Measurements from ENCODE around the gene TIMP2.

Gene TIMP2

DNA sequence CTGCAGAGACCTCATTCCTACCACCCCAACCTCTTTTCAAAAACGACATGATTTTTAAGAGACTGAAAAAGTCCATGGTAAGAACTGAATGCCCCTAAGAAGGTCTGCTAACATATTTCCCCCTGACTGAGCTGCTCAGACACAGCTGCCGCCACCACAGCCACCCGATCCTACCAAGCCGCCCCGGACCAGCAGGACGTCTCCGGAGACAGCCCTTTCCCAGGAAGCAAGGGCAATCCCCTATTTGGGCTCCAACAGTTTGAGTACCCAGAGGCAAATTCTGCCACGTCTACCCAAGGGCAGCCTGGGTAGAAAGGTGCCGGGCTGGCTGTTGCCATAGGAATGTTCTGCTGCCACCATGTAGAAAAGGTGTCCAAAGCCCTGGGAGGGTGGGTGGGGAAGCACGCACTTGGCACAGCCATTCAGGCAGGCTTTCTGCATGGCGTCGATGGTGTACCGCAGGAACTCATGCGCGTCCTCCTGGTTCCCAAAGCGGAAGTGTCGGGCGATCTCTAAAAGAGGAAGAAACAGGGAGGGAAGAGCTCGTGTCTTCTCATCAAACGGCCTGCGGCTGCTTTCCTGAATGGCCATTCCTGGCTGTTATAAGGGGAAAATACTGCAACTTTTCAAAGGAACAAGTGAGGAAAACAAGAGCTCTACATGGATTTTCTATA lies 98.2 kb downstream of the TIMP2 start:
- DNase-seq (ENCODE audit: low read depth): no peak
- TF ChIP-seq, protein P1, sequence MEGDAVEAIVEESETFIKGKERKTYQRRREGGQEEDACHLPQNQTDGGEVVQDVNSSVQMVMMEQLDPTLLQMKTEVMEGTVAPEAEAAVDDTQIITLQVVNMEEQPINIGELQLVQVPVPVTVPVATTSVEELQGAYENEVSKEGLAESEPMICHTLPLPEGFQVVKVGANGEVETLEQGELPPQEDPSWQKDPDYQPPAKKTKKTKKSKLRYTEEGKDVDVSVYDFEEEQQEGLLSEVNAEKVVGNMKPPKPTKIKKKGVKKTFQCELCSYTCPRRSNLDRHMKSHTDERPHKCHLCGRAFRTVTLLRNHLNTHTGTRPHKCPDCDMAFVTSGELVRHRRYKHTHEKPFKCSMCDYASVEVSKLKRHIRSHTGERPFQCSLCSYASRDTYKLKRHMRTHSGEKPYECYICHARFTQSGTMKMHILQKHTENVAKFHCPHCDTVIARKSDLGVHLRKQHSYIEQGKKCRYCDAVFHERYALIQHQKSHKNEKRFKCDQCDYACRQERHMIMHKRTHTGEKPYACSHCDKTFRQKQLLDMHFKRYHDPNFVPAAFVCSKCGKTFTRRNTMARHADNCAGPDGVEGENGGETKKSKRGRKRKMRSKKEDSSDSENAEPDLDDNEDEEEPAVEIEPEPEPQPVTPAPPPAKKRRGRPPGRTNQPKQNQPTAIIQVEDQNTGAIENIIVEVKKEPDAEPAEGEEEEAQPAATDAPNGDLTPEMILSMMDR (IDR thresholded peaks at IDR 0.05; ENCODE audit: low read length, missing control alignments): no peak
- H3K4me3 ChIP-seq (replicated peaks; ENCODE audit: low read depth, low read length): no peak overlapping the region

DNA sequence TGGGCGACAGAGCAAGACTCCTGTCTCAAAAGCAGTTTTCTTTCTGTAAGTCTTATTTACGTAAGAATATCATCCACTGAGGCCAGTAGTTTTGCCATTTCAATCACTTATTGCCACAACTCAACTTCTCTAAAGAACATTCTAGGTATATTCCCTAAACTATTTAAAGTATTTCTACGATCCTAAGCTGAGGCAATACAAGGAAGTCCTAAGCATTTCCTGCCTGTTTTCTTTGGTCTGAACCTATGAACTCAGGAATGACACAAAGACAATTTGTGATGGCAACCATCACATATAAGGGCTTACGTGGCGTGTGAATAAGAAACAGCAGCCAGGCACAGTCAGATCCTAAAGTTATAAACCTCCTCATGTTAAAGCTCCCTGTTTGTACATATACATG lies 98.8 kb downstream of the TIMP2 start:
- DNase-seq (ENCODE audit: low read depth): peak; percentile 47
- no peak overlapping the region for H3K4me3 ChIP-seq (replicated peaks; ENCODE audit: low read depth, low read length)
- TF ChIP-seq, protein P1 (IDR thresholded peaks at IDR 0.05; ENCODE audit: low read length, missing control alignments): no peak

DNA sequence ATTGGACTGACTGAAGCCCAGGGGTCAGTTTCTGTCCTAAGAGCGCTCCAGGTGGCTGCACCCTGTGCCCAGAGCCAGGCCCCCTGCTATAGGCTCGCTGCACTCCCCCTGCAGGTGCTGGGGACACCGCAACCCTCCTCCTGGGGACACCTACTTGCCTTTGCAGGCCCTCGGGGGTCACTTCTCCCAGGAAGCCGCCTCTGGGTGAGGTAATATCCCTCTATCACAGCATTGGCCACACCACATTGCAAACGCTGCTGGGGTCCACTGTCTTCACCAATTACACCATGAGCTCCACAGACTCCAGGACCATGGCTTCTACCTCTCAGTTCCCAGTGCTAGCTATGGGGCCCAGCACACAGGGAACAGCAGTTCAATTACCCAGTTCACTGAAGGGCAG lies 99.5 kb downstream of the TIMP2 start:
- DNase-seq (ENCODE audit: low read depth): no peak
- no peak overlapping the region for H3K4me3 ChIP-seq (replicated peaks; ENCODE audit: low read depth, low read length)
- TF ChIP-seq, protein P1 (IDR thresholded peaks at IDR 0.05; ENCODE audit: low read length, missing control alignments): no peak

DNA sequence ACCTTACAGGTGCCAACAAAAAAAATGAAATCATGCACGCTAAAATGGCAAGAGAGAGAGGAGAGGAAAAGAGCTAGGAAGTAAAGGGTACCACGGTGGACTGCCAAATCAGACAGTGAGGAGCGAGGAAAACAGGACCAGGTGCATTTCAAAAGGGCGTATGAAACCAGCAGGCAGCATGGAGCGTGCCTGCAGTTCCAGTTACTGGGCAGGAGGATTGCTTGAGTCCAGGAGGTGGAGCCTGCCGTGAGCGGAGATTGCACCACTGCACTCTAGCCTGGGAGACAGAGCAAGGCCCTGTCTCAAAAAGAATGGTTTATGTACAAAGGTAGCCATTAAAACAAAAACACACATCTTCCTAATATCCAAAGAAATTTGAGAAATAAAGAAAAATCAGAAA lies 100.9 kb downstream of the TIMP2 start:
- TF ChIP-seq, protein P1 (IDR thresholded peaks at IDR 0.05; ENCODE audit: low read length, missing control alignments): no peak
- no peak for DNase-seq (ENCODE audit: low read depth)
- no peak overlapping the region for H3K4me3 ChIP-seq (replicated peaks; ENCODE audit: low read depth, low read length)

DNA sequence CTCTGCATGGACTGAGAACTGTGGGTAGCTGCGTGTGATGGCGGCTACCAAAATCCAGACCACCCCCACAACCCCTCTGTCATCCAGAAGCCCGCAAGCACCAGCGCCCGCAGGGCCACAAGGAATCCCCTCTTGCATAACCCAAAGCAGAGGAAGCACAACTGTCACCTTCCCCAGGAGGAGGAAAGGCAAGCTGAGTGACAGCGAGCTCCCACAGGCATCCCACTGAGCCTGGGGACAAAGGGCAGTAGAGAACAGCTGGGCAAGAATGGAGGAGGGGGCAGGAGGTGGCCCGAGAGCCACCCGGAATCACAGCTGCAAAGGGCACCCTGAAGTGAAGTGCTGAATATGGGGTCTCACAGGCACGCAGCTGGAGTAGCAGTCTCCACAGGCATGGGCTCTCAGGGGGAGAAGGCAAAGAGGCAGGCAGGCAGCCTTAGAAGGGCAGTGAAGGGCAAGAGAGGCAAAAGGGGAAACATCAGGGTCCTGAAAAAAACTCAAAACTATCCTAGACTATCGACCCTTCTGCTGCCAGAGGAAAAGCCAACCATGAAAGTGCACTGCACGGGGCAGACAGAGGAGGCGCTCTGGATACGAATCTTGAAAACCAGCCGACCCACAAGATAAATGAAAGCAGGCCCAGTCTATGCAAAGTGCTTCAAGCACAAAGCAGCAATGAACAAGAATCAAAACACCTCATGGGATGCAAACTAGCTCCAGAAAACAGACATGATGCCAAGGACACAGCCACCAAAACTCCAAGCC lies 101.7 kb downstream of the TIMP2 start:
- TF ChIP-seq, protein P1 (IDR thresholded peaks at IDR 0.05; ENCODE audit: low read length, missing control alignments): no peak
- no peak overlapping the region for H3K4me3 ChIP-seq (replicated peaks; ENCODE audit: low read depth, low read length)
- DNase-seq (ENCODE audit: low read depth): no peak

DNA sequence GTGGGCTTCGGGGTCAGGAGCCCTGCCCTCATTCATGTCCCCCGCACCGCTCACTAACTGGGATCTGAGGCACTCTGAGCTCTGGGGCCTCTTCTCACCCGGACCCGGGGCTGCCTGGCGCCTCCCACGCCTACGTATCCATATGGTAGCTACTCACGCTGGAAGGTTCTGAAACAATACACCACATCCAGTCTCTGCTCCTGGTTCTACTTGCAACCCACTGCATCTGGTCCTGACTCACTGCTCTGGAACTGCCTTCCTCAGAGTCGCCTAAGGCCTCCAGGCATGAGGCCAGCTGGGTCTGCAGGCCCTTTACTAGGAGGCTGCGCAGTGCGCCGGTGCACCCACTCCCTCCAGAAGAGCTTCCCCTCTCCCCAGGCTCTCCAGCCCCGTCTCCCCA lies 102.6 kb downstream of the TIMP2 start:
- TF ChIP-seq, protein P1 (IDR thresholded peaks at IDR 0.05; ENCODE audit: low read length, missing control alignments): no peak
- H3K4me3 ChIP-seq (replicated peaks; ENCODE audit: low read depth, low read length): no peak overlapping the region
- peak; percentile 87 for DNase-seq (ENCODE audit: low read depth)

Measured in fibroblast of pulmonary artery (primary cell).